Measurements from ENCODE around the gene E2F4.

DNA sequence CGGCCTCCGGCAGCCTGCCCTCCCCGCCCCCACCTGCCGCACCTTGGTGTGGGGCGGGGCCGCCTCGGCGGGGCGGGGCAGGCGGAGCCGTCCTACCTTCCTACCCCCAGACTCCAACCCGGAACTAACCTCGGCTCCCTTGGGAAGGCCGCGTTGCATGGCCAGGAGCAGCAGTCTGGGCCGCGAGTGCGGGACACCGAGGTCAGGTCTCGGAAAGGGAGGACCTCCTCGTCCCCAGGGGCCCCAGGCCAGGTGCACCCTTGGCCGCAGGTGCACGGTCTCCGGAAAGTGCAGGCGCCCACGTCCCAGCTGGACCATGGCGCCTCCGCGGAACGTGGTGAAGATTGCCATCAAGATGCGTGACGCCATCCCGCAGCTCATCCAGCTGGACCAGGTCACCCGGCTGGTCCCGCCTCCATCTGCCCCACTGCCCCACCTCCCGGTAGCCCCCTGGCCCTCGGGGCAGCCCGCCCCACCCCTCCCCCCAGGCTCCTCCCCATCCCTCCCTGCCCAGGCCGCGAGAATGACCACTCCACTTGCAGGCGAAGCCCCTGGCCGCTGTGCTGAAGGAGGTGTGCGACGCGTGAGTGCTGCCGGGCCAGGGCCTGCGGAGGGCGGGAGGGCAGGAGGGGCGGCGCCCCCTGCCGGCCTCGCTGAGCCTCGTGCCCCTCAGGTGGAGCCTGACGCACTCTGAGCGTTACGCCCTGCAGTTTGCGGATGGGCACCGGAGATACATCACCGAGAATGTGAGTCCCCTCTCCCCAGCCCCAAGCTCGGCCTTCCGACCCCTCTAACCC, 7.3 kb downstream of the E2F4 start, which contains the start of gene ELMO3:
- TF ChIP-seq HSF4 (CRISPR knock-in tag; IDR thresholded peaks at IDR 0.05; ENCODE audit: borderline replicate concordance), result no peak
- TF ChIP-seq, protein P1, sequence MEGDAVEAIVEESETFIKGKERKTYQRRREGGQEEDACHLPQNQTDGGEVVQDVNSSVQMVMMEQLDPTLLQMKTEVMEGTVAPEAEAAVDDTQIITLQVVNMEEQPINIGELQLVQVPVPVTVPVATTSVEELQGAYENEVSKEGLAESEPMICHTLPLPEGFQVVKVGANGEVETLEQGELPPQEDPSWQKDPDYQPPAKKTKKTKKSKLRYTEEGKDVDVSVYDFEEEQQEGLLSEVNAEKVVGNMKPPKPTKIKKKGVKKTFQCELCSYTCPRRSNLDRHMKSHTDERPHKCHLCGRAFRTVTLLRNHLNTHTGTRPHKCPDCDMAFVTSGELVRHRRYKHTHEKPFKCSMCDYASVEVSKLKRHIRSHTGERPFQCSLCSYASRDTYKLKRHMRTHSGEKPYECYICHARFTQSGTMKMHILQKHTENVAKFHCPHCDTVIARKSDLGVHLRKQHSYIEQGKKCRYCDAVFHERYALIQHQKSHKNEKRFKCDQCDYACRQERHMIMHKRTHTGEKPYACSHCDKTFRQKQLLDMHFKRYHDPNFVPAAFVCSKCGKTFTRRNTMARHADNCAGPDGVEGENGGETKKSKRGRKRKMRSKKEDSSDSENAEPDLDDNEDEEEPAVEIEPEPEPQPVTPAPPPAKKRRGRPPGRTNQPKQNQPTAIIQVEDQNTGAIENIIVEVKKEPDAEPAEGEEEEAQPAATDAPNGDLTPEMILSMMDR (IDR thresholded peaks at IDR 0.05 in 2 of 3, conservative IDR thresholded peaks at IDR 0.05 in 1 of 3; ENCODE audit: insufficient read depth in 2 of 3, low read depth in 1 of 3, low read length in 3 of 3), result 0 out of 6 replicates have a peak, but pooled peaks of 1 of the 3 experiments have one; percentile 8
- TF ChIP-seq, protein P2, sequence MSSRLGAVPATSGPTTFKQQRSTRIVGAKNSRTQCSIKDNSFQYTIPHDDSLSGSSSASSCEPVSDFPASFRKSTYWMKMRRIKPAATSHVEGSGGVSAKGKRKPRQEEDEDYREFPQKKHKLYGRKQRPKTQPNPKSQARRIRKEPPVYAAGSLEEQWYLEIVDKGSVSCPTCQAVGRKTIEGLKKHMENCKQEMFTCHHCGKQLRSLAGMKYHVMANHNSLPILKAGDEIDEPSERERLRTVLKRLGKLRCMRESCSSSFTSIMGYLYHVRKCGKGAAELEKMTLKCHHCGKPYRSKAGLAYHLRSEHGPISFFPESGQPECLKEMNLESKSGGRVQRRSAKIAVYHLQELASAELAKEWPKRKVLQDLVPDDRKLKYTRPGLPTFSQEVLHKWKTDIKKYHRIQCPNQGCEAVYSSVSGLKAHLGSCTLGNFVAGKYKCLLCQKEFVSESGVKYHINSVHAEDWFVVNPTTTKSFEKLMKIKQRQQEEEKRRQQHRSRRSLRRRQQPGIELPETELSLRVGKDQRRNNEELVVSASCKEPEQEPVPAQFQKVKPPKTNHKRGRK (tag; IDR thresholded peaks at IDR 0.05), result no peak
- TF ChIP-seq EP300 (IDR thresholded peaks at IDR 0.05; ENCODE audit: low read length), result no peak
- no peak for TF ChIP-seq MCM2 (IDR thresholded peaks at IDR 0.05; ENCODE audit: low read depth)
- TF ChIP-seq, protein P3, sequence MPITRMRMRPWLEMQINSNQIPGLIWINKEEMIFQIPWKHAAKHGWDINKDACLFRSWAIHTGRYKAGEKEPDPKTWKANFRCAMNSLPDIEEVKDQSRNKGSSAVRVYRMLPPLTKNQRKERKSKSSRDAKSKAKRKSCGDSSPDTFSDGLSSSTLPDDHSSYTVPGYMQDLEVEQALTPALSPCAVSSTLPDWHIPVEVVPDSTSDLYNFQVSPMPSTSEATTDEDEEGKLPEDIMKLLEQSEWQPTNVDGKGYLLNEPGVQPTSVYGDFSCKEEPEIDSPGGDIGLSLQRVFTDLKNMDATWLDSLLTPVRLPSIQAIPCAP (CRISPR knock-in tag; IDR thresholded peaks at IDR 0.05; ENCODE audit: borderline replicate concordance), result no peak
- TF ChIP-seq, protein P4, sequence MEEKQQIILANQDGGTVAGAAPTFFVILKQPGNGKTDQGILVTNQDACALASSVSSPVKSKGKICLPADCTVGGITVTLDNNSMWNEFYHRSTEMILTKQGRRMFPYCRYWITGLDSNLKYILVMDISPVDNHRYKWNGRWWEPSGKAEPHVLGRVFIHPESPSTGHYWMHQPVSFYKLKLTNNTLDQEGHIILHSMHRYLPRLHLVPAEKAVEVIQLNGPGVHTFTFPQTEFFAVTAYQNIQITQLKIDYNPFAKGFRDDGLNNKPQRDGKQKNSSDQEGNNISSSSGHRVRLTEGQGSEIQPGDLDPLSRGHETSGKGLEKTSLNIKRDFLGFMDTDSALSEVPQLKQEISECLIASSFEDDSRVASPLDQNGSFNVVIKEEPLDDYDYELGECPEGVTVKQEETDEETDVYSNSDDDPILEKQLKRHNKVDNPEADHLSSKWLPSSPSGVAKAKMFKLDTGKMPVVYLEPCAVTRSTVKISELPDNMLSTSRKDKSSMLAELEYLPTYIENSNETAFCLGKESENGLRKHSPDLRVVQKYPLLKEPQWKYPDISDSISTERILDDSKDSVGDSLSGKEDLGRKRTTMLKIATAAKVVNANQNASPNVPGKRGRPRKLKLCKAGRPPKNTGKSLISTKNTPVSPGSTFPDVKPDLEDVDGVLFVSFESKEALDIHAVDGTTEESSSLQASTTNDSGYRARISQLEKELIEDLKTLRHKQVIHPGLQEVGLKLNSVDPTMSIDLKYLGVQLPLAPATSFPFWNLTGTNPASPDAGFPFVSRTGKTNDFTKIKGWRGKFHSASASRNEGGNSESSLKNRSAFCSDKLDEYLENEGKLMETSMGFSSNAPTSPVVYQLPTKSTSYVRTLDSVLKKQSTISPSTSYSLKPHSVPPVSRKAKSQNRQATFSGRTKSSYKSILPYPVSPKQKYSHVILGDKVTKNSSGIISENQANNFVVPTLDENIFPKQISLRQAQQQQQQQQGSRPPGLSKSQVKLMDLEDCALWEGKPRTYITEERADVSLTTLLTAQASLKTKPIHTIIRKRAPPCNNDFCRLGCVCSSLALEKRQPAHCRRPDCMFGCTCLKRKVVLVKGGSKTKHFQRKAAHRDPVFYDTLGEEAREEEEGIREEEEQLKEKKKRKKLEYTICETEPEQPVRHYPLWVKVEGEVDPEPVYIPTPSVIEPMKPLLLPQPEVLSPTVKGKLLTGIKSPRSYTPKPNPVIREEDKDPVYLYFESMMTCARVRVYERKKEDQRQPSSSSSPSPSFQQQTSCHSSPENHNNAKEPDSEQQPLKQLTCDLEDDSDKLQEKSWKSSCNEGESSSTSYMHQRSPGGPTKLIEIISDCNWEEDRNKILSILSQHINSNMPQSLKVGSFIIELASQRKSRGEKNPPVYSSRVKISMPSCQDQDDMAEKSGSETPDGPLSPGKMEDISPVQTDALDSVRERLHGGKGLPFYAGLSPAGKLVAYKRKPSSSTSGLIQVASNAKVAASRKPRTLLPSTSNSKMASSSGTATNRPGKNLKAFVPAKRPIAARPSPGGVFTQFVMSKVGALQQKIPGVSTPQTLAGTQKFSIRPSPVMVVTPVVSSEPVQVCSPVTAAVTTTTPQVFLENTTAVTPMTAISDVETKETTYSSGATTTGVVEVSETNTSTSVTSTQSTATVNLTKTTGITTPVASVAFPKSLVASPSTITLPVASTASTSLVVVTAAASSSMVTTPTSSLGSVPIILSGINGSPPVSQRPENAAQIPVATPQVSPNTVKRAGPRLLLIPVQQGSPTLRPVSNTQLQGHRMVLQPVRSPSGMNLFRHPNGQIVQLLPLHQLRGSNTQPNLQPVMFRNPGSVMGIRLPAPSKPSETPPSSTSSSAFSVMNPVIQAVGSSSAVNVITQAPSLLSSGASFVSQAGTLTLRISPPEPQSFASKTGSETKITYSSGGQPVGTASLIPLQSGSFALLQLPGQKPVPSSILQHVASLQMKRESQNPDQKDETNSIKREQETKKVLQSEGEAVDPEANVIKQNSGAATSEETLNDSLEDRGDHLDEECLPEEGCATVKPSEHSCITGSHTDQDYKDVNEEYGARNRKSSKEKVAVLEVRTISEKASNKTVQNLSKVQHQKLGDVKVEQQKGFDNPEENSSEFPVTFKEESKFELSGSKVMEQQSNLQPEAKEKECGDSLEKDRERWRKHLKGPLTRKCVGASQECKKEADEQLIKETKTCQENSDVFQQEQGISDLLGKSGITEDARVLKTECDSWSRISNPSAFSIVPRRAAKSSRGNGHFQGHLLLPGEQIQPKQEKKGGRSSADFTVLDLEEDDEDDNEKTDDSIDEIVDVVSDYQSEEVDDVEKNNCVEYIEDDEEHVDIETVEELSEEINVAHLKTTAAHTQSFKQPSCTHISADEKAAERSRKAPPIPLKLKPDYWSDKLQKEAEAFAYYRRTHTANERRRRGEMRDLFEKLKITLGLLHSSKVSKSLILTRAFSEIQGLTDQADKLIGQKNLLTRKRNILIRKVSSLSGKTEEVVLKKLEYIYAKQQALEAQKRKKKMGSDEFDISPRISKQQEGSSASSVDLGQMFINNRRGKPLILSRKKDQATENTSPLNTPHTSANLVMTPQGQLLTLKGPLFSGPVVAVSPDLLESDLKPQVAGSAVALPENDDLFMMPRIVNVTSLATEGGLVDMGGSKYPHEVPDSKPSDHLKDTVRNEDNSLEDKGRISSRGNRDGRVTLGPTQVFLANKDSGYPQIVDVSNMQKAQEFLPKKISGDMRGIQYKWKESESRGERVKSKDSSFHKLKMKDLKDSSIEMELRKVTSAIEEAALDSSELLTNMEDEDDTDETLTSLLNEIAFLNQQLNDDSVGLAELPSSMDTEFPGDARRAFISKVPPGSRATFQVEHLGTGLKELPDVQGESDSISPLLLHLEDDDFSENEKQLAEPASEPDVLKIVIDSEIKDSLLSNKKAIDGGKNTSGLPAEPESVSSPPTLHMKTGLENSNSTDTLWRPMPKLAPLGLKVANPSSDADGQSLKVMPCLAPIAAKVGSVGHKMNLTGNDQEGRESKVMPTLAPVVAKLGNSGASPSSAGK (IDR thresholded peaks at IDR 0.05), result no peak
- no peak for TF ChIP-seq MTF1 (CRISPR knock-in tag; IDR thresholded peaks at IDR 0.05; ENCODE audit: borderline replicate concordance)
- TF ChIP-seq POLR2AphosphoS5 (IDR thresholded peaks at IDR 0.05; ENCODE audit: control insufficient read depth, insufficient read depth, low read depth, low read length), result no peak; the same call in 1 of the 2 replicates
- no peak for TF ChIP-seq TAF1 (IDR thresholded peaks at IDR 0.05; ENCODE audit: control insufficient read depth, extremely low read depth, insufficient read depth, low read length, severe bottlenecking)
- TF ChIP-seq CBX2 (IDR thresholded peaks at IDR 0.05; ENCODE audit: insufficient read depth, low read length, poor library complexity, severe bottlenecking), result no peak
- no peak for TF ChIP-seq YY1 (IDR thresholded peaks at IDR 0.05; ENCODE audit: borderline replicate concordance in 1 of 3, control insufficient read depth in 1 of 3, extremely low read depth in 1 of 3, insufficient read depth in 3 of 3, insufficient read length in 1 of 3, insufficient replicate concordance in 2 of 3, low read depth in 1 of 3, low read length in 2 of 3)
